NT2/D1 (cell line): ENCODE data around the gene TMC6.

Experiments used
- SUZ12 ChIP-seq: IDR thresholded peaks from 2 replicates; pipeline ENCODE4 v1.6.1; 2011; ENCODE audit not compliant: insufficient read length, insufficient read depth; ENCODE audit errors: extremely low read depth
- ZNF274 ChIP-seq: IDR thresholded peaks from 2 replicates; pipeline ENCODE4 v1.6.1; 2011; ENCODE audit warnings: mild to moderate bottlenecking, low read depth, low read length

GRCh38 chr17:78168903-78169793 is 40.6 kb upstream of the TMC6 start:
- TF ChIP-seq ZNF274 (no peak), SUZ12 (no peak)
